HepG2 (cell line): ENCODE measurements around the gene HAUS7. TPM values are rescaled to one million over a fixed set of nuclear protein-coding genes. Genes with fewer than 3 reads are reported as not detected.
A peak's percentile ranks its signal among the peaks of the same experiment; 100 is the strongest.

Source experiments
- HOXA3 ChIP-seq: sonication (generic); formaldehyde crosslinking; IDR thresholded peaks from 2 replicates; pipeline ENCODE4 v1.5.0; 2020; ENCODE audit warnings: missing genetic modification reagents
- MAZ ChIP-seq, 2 experiments: sonication (generic) in 1 of 2; formaldehyde crosslinking in 1 of 2; IDR thresholded peaks; 2 replicates each; pipeline versions ENCODE4 v1.5.0 to v1.6.1; 2012 to 2020; ENCODE audit warnings: low read depth in 2 of 2, mild to moderate bottlenecking in 2 of 2, borderline replicate concordance in 1 of 2, improper control_type of control experiment in 1 of 2, low read length in 1 of 2, missing genetic modification reagents in 1 of 2, moderate library complexity in 1 of 2
- MXI1 ChIP-seq: IDR thresholded peaks from 3 replicates; pipeline ENCODE4 v1.6.1; 2012; ENCODE audit warnings: low read depth, low read length, inconsistent platforms, borderline replicate concordance
- MYC ChIP-seq: sonication (generic); formaldehyde crosslinking; IDR thresholded peaks from 2 replicates; pipeline ENCODE4 v1.9.0; 2021; ENCODE audit warnings: missing genetic modification reagents, borderline replicate concordance
- PHF8 ChIP-seq: sonication (generic); formaldehyde crosslinking; IDR thresholded peaks from 2 replicates; pipeline ENCODE4 v1.5.0; 2020; ENCODE audit warnings: missing genetic modification reagents
- POLR2AphosphoS5 ChIP-seq: IDR thresholded peaks from 2 replicates; pipeline ENCODE4 v1.6.1; 2012; ENCODE audit warnings: low read depth, low read length
- SRSF1 ChIP-seq: fragments of 200-400 bp; formaldehyde crosslinking; optimal IDR thresholded peaks from 2 replicates; pipeline ENCODE3; 2017; ENCODE audit warnings: mild to moderate bottlenecking, low read depth, low read length, moderate library complexity
- ZNF83 ChIP-seq: sonication (generic); formaldehyde crosslinking; IDR thresholded peaks from 2 replicates; pipeline ENCODE4 v1.4.0; 2020; ENCODE audit warnings: missing genetic modification reagents, mild to moderate bottlenecking, borderline replicate concordance
- polyA plus RNA-seq, 8 experiments: library from polyadenylated mRNA; depleted of rRNA in 3 of 8; stranded (reverse) in 7 of 8; unstranded in 1 of 8; fragments of >200 nt; fragmentation: Illumina TruSeq in 4 of 8; extraction: Trizol in 4 of 8; gene quantifications; 2 replicates each; pipeline versions ENCODE4 v1.2.1 to v1.2.3, GENCODE V29; 2011 to 2016; ENCODE audit warnings: low read depth in 4 of 8, missing spikeins in 1 of 8, mixed read lengths in 1 of 8; ENCODE audit not compliant: insufficient read depth in 1 of 8
- total RNA-seq, 5 experiments: library from RNA; depleted of rRNA; stranded (reverse); fragments of >200 nt; fragmentation: Illumina TruSeq; extraction: Trizol; gene quantifications; 2 replicates each; pipeline ENCODE4 v1.2.3, GENCODE V29; 2016; ENCODE audit warnings: low read depth in 1 of 5
- TF ChIP-seq, protein P1 (sequence below): IDR thresholded peaks from 2 replicates; pipeline ENCODE4 v1.6.1; 2012; ENCODE audit warnings: inconsistent platforms
- TF ChIP-seq, protein P2 (sequence below): sonication (generic); formaldehyde crosslinking; IDR thresholded peaks from 2 replicates; pipeline ENCODE4 v1.5.1; 2020; ENCODE audit warnings: mild to moderate bottlenecking, missing genetic modification reagents, moderate library complexity

HAUS7 gene
- total and polyA plus RNA-seq, 2 of the 13 experiments (the other 11 are each of a cell fraction or from before 2014, with no cell fraction given), result 10.9 to 42.4 TPM

DNA sequence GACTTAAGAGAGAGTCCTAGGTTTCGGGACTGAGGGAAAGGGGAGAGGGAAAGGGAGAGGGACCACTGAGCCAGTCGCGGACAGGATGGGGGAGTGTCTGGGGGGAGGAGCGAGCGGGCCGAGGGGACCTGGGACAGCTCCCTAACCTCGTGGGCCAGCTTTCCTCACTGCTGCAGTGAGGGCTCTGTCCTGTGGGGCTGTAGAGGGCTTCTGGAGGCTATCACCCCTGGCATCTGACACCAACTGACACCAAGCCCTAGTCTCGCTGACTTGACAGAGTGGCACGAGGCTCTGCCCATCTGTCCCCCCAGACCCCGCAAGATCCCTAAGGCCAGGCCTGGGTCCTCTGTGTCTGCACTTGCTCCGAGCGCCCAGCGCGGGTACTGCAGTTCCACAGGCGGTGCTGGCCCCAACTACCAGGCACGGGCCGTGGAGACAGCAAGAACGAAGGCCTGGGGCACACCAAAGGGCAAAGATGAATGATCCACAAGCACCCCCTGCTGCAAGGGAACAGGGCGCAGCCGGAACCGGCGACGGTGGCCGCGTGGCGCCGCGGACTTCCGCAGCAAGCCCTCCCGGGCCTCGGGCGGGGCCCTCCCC lies 465 bp downstream of the HAUS7 start (continued):
- TF ChIP-seq, protein P1, sequence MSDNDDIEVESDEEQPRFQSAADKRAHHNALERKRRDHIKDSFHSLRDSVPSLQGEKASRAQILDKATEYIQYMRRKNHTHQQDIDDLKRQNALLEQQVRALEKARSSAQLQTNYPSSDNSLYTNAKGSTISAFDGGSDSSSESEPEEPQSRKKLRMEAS, result peak; percentile 44; the same call in 1 of the 2 replicates
- TF ChIP-seq HOXA3 (peak; percentile 33; the same call in 1 of the 2 replicates), PHF8 (CRISPR knock-in tag) (0 out of 2 replicates have a peak, but pooled peaks have one; percentile 21), ZNF83 (0 out of 2 replicates have a peak, but pooled peaks have one; percentile 34), MXI1 (peak; percentile 4; the same call in 1 of the 3 replicates), MYC (peak; percentile 70), MAZ (IDR thresholded peaks at IDR 0.05; ENCODE audit: borderline replicate concordance, low read depth, low read length) (no peak), MAZ (CRISPR knock-in tag; IDR thresholded peaks at IDR 0.05; ENCODE audit: low read depth) (no peak), POLR2AphosphoS5 (no peak), SRSF1 (peak; percentile 42)
- TF ChIP-seq, protein P2, sequence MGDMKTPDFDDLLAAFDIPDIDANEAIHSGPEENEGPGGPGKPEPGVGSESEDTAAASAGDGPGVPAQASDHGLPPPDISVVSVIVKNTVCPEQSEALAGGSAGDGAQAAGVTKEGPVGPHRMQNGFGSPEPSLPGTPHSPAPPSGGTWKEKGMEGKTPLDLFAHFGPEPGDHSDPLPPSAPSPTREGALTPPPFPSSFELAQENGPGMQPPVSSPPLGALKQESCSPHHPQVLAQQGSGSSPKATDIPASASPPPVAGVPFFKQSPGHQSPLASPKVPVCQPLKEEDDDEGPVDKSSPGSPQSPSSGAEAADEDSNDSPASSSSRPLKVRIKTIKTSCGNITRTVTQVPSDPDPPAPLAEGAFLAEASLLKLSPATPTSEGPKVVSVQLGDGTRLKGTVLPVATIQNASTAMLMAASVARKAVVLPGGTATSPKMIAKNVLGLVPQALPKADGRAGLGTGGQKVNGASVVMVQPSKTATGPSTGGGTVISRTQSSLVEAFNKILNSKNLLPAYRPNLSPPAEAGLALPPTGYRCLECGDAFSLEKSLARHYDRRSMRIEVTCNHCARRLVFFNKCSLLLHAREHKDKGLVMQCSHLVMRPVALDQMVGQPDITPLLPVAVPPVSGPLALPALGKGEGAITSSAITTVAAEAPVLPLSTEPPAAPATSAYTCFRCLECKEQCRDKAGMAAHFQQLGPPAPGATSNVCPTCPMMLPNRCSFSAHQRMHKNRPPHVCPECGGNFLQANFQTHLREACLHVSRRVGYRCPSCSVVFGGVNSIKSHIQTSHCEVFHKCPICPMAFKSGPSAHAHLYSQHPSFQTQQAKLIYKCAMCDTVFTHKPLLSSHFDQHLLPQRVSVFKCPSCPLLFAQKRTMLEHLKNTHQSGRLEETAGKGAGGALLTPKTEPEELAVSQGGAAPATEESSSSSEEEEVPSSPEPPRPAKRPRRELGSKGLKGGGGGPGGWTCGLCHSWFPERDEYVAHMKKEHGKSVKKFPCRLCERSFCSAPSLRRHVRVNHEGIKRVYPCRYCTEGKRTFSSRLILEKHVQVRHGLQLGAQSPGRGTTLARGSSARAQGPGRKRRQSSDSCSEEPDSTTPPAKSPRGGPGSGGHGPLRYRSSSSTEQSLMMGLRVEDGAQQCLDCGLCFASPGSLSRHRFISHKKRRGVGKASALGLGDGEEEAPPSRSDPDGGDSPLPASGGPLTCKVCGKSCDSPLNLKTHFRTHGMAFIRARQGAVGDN (CRISPR knock-in tag), result peak; percentile 64
